Left ventricle myocardium inferior (tissue), 1 donor: ENCODE measurements around the gene PTPRJ. TPM values are rescaled to one million over a fixed set of nuclear protein-coding genes. Genes with fewer than 3 reads are reported as not detected.

Source experiments
- DNase-seq: peaks from one replicate; pipeline ENCODE4 v3.0.0-alpha.2; 2020
- H3K27ac ChIP-seq: fragments of 200-600 bp; replicated peaks from 2 replicates; pipeline ENCODE4 v1.8.0; 2021
- H3K27me3 ChIP-seq: fragments of 200-600 bp; 2 replicates; pipeline ENCODE4 v1.8.0; 2021; ENCODE audit warnings: low read depth
- H3K36me3 ChIP-seq: fragments of 200-600 bp; 2 replicates; pipeline ENCODE4 v1.8.0; 2021
- H3K4me1 ChIP-seq: fragments of 200-600 bp; 2 replicates; pipeline ENCODE4 v1.8.0; 2021
- H3K4me3 ChIP-seq: fragments of 200-600 bp; 2 replicates; pipeline ENCODE4 v1.8.0; 2021; ENCODE audit warnings: mild to moderate bottlenecking, moderate library complexity
- H3K9me3 ChIP-seq: fragments of 200-600 bp; replicated peaks from 2 replicates; pipeline ENCODE4 v1.8.0; 2021
- intact Hi-C: fragments of 100-400 bp; cut with micrococcal nuclease; formaldehyde crosslinking; loops from one replicate; pipeline ENCODE4 v1.11.0; 2022
- total RNA-seq: library from RNA; stranded (reverse); fragmentation: NEBNext Ultra II Directional; extraction: Animal tissue kit (Norgen Biotek cat#: 25700); gene quantifications from one replicate; pipeline ENCODE4 v1.2.1, GENCODE V29; 2021
- TF ChIP-seq, protein P1 (sequence below): fragments of 200-600 bp; IDR thresholded peaks from 2 replicates; pipeline ENCODE4 v1.8.0; 2021; ENCODE audit warnings: antibody characterized with exemption, mild to moderate bottlenecking, borderline replicate concordance
- donor health status: DM: no; HTN: yes; CAD: no; lungs with severe emphysema.

Gene PTPRJ
- total RNA-seq, 1 donor from 2014 or later, result 6.8 TPM

DNA sequence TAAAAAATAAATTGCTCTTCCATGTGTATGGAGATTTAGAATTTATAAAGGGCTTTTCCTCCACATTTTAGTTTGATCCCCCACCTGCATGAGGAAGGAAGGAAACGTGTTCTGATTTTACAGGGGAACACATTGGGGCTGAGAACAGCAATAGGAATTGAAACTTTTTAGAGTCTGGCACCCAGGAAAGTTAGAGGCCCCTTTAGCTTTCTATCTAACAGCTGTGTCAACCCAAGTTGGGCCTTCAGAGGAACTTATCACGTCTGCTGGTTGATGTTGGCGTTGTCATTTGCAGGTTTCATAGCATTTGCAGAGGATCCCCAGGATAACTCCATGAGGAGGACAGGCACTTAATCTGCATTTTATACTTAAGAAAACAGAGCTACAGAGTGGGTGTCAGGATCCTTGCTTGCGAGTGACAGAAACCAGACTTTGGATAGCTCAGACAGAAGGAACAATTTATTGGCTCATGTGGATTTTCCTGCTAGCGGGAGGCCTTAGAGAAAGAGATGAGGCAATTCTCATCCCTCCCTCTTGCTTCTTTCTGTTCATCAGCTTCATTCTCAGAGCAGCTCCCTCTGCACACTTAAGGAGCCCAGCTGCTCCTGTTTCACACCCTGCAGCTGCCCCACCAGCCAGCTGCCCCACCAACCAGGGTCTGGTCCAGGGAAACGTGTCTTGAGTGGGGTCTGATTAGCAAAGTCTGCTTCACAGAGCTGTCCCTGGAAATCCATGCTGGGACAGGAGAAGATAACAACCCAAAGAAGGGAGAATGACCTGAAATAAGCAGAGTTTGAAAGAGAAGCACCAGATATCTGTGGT is 143.8 kb downstream of the PTPRJ start:
- no peak overlapping the region for H3K27ac ChIP-seq
- TF ChIP-seq, protein P1, sequence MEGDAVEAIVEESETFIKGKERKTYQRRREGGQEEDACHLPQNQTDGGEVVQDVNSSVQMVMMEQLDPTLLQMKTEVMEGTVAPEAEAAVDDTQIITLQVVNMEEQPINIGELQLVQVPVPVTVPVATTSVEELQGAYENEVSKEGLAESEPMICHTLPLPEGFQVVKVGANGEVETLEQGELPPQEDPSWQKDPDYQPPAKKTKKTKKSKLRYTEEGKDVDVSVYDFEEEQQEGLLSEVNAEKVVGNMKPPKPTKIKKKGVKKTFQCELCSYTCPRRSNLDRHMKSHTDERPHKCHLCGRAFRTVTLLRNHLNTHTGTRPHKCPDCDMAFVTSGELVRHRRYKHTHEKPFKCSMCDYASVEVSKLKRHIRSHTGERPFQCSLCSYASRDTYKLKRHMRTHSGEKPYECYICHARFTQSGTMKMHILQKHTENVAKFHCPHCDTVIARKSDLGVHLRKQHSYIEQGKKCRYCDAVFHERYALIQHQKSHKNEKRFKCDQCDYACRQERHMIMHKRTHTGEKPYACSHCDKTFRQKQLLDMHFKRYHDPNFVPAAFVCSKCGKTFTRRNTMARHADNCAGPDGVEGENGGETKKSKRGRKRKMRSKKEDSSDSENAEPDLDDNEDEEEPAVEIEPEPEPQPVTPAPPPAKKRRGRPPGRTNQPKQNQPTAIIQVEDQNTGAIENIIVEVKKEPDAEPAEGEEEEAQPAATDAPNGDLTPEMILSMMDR, result no peak
- intact Hi-C loops, result no loop called here

DNA sequence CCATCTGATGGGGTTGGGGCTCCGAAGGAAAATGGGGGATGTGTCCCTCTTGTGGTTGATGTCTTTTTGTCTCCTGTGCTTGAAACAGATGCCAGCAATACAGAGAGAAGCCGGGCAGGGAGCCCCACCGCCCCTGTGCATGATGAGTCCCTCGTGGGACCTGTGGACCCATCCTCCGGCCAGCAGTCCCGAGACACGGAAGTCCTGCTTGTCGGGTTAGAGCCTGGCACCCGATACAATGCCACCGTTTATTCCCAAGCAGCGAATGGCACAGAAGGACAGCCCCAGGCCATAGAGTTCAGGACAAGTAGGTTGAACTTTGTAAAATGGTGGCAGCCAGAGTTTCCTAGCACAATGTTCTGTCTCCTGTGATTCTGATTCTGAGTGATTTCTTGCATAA is 144.5 kb downstream of the PTPRJ start:
- no peaks in the 10 kb centered on the region for H3K4me1 ChIP-seq
- intact Hi-C loops, result no loop called here
- no peak overlapping the region for H3K4me3 ChIP-seq
- no peak overlapping the region for H3K27ac ChIP-seq
- no peaks in the 10 kb centered on the region for H3K27me3 ChIP-seq
- peaks cover 12% of the 10 kb centered on the region for H3K36me3 ChIP-seq
- H3K9me3 ChIP-seq, result no peaks in the 10 kb centered on the region
- TF ChIP-seq, protein P1, result no peak
- DNase-seq, result no peak

More for the DNA sequence above, 143.8 kb downstream of the PTPRJ start:
- no peak overlapping the region for H3K4me3 ChIP-seq
- H3K36me3 ChIP-seq, result peaks cover 12% of the 10 kb centered on the region
- no peaks in the 10 kb centered on the region for H3K4me1 ChIP-seq
- no peaks in the 10 kb centered on the region for H3K9me3 ChIP-seq
- no peak for DNase-seq
- H3K27me3 ChIP-seq, result no peaks in the 10 kb centered on the region

DNA sequence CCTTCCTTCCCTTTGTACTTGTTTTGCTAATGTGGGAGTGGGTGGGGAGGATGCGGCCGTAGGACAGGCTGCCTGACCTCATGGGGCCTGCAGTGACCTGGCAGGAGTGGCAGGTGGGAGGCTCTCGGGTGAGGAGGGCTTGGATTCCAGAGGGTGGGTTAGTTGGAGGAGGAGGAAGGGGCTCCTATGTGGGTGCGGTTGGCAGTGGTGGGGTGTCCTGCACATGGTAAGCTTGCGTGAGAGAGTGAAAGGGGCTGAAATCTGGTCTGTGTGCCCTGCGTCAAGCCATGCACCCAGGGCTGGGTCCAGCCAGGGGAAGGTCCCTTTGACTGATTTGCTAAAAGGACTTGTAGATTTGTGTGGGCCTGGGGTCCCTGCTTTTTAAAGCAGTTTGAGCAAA is 145.5 kb downstream of the PTPRJ start:
- TF ChIP-seq, protein P1, result no peak
- Histone ChIP-seq H3K27ac (no peak overlapping the region), H3K4me1 (no peaks in the 10 kb centered on the region), H3K36me3 (peaks cover 12% of the 10 kb centered on the region), H3K27me3 (no peaks in the 10 kb centered on the region), H3K9me3 (no peaks in the 10 kb centered on the region), H3K4me3 (no peak overlapping the region)
- DNase-seq, result no peak
- intact Hi-C loops, result no loop called here

DNA sequence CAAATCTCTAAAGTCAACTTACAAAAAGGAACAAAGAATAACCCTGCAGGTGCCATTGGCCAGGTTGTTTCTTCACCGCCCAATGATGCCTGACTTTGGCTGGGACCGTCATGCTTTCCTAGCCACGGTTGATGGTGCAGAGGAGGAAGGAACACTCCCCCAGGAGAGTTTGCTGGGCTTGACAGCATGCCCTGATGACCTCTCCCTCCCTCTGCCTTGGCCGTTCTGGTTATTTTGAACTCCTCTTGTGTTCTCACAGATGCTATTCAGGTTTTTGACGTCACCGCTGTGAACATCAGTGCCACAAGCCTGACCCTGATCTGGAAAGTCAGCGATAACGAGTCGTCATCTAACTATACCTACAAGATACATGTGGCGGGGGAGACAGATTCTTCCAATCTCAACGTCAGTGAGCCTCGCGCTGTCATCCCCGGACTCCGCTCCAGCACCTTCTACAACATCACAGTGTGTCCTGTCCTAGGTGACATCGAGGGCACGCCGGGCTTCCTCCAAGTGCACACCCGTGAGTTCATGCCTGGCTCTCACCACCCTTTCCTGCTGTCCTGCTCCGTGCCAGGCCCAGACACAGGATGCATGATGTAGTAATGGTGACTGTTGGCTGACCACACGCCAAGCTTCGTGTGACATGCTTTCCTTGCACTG is 147.3 kb downstream of the PTPRJ start:
- no peak for DNase-seq
- Histone ChIP-seq H3K27me3 (no peaks in the 10 kb centered on the region), H3K4me3 (no peak overlapping the region), H3K27ac (no peak overlapping the region), H3K4me1 (no peaks in the 10 kb centered on the region), H3K9me3 (no peaks in the 10 kb centered on the region), H3K36me3 (peaks cover 20% of the 10 kb centered on the region)
- intact Hi-C loops, result no loop called here
- TF ChIP-seq, protein P1, result no peak

DNA sequence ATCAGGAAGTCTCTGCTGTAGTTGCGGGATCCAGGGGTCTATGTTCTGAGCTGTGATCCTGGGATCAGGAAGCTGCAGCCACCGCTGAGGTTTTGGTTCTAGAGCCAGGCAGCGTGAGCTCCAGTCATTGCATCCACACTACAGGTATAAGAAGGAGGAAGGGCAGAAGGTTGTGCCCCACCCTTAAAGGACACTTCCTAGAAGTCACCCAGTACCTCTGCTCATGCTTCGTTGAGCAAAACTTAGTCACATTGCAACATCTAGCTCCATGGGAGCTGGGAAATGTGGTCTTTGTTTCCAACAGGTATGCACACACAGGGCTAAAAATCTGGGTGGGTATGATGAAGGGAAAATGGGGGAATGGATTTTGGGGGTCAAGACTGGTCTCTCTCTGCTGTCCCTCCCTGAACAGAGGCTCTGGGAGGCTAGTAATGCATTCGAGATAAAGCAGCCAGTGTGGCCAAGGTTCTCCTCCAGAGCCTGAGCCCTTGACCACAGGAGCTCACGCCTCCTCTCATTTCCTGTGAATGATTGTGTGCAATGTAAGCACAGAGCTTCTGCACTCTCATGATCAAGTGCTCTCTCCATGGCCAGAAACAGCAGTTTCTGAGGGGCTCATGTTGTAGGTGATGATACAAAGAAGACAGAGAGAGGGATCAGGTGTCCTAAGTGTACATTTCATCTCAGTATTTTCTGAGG is 149.5 kb downstream of the PTPRJ start:
- TF ChIP-seq, protein P1, result no peak
- intact Hi-C loops, result no loop called here
- DNase-seq, result no peak
- no peaks in the 10 kb centered on the region for H3K9me3 ChIP-seq
- no peaks in the 10 kb centered on the region for H3K4me1 ChIP-seq
- peaks cover 20% of the 10 kb centered on the region for H3K36me3 ChIP-seq
- no peak overlapping the region for H3K4me3 ChIP-seq
- H3K27ac ChIP-seq, result no peak overlapping the region
- no peaks in the 10 kb centered on the region for H3K27me3 ChIP-seq
